HepG2 (cell line): ENCODE data around the gene TARDBP. TPM values are rescaled to one million over a fixed set of nuclear protein-coding genes. Genes with fewer than 3 reads are reported as not detected.
"Not testable (repeated sequence)": the region's sequence is repeated elsewhere in the genome, so short reads cannot be mapped to it uniquely, and the experiment has no call there.

Experiments
- ATAC-seq: fragments of 200-7000 bp; cut with Tn5 transposase; 3 replicates; pipeline ENCODE4 v1.9.1; 2020; ENCODE audit warnings: mild to moderate bottlenecking, moderate library complexity
- BruUV-seq: library from RNA; stranded (reverse); fragments of 400-500 nt; replicated peaks from 2 replicates; lab custom pipeline; 2021; lab: Mats Ljungman, UMichigan
- CTCF ChIA-PET: fragments of 300-600 bp; formaldehyde crosslinking; extraction: SDS; loops from one replicate; lab custom pipeline; 2021; ENCODE audit warnings: low total read pairs, inconsistent platforms, low intra/inter-chr PET ratio; lab: Yijun Ruan, JAX
- POLR2A ChIA-PET: fragments of 350-600 bp; sonication (Branson Sonifier 250); formaldehyde crosslinking; loops from one replicate; lab custom pipeline; 2020; ENCODE audit warnings: antibody characterized with exemption, inconsistent platforms; lab: Yijun Ruan, JAX
- DNase-seq: peaks from one replicate; pipeline ENCODE4 v3.0.0-alpha.2; 2015; ENCODE audit warnings: low spot score
- FAIRE-seq: peaks from 3 replicates; lab custom pipeline; 2011; peaks lifted over from hg19 to GRCh38; lab: Jason Lieb, UNC
- H2AFZ ChIP-seq: one replicate; pipeline ENCODE4 v1.6.1; 2011; ENCODE audit warnings: low read length, inconsistent platforms
- H3K27ac ChIP-seq: fragments of 300-600 bp; 3 replicates; pipeline ENCODE4 v1.8.0; 2011; ENCODE audit warnings: mixed run types, mild to moderate bottlenecking, mixed read lengths, low read length, inconsistent platforms; ENCODE audit not compliant: insufficient read depth; ENCODE audit errors: extremely low read length
- H3K27me3 ChIP-seq, 2 experiments: fragments of 200-600 bp in 1 of 2; 2 replicates in 1 of 2; 3 replicates in 1 of 2; pipeline versions ENCODE4 v1.6.0 to v1.8.0; 2011; ENCODE audit warnings: low read length in 2 of 2, mild to moderate bottlenecking in 2 of 2, moderate library complexity in 2 of 2, inconsistent platforms in 1 of 2; ENCODE audit not compliant: insufficient read depth in 2 of 2, control insufficient read depth in 1 of 2
- H3K36me3 ChIP-seq, 2 experiments: fragments of 200-600 bp in 1 of 2; replicated peaks in 1 of 2; 2 replicates in 1 of 2; 3 replicates in 1 of 2; pipeline versions ENCODE4 v1.5.1 to v1.8.0; 2011; ENCODE audit warnings: low read length in 2 of 2, inconsistent platforms in 1 of 2; ENCODE audit not compliant: insufficient read depth in 2 of 2, control insufficient read depth in 1 of 2
- H3K4me1 ChIP-seq: 2 replicates; pipeline ENCODE4 v1.5.1; 2012; ENCODE audit warnings: low read length, inconsistent platforms; ENCODE audit not compliant: insufficient read depth
- H3K4me2 ChIP-seq: 2 replicates; pipeline ENCODE4 v1.6.0; 2011; ENCODE audit warnings: low read depth, low read length, inconsistent platforms
- H3K4me3 ChIP-seq, 3 experiments: fragments of 200-600 bp in 1 of 3; sonication (generic), shearing (Covaris generic) in 1 of 3; replicated peaks in 1 of 3; 2 replicates each; pipeline ENCODE4 v1.5.1; 2011 to 2016; ENCODE audit warnings: low read length in 3 of 3, inconsistent platforms in 2 of 3, low read depth in 2 of 3, mild to moderate bottlenecking in 2 of 3, control low read depth in 1 of 3, mixed read lengths in 1 of 3; ENCODE audit not compliant: insufficient read depth in 1 of 3
- H3K79me2 ChIP-seq: one replicate; pipeline ENCODE4 v1.6.1; 2011; ENCODE audit warnings: low read length, inconsistent platforms; ENCODE audit not compliant: insufficient read depth
- H3K9ac ChIP-seq: 2 replicates; pipeline ENCODE4 v1.6.0; 2011; ENCODE audit warnings: mild to moderate bottlenecking, low read depth, low read length, inconsistent platforms; ENCODE audit not compliant: insufficient read depth
- H3K9me3 ChIP-seq: 2 replicates; pipeline ENCODE4 v1.5.1; 2012; ENCODE audit warnings: mild to moderate bottlenecking, low read length
- H4K20me1 ChIP-seq: 2 replicates; pipeline ENCODE4 v1.6.0; 2011; ENCODE audit warnings: inconsistent platforms, mild to moderate bottlenecking, low read length, moderate library complexity; ENCODE audit not compliant: insufficient read depth
- IKZF1 ChIP-seq: fragments of 450-650 bp; IDR thresholded peaks from 2 replicates; pipeline ENCODE4 v1.7.1; 2016
- NFATC3 ChIP-seq: sonication (generic); formaldehyde crosslinking; IDR thresholded peaks from 2 replicates; pipeline ENCODE4 v1.5.1; 2020; ENCODE audit warnings: mild to moderate bottlenecking, missing genetic modification reagents
- NR2C2 ChIP-seq: sonication (generic); formaldehyde crosslinking; IDR thresholded peaks from 2 replicates; pipeline ENCODE4 v1.4.0; 2020; ENCODE audit warnings: missing genetic modification reagents, mild to moderate bottlenecking, moderate library complexity, borderline replicate concordance
- NR2F1 ChIP-seq, 2 experiments: fragments of 450-650 bp in 1 of 2; formaldehyde crosslinking in 1 of 2; IDR thresholded peaks; 2 replicates each; pipeline versions ENCODE4 v1.5.0 to v1.6.1; 2016 to 2020; ENCODE audit warnings: mild to moderate bottlenecking in 1 of 2, missing compliant biosample characterization in 1 of 2, missing genetic modification reagents in 1 of 2, moderate library complexity in 1 of 2
- NR2F6 ChIP-seq, 2 experiments: IDR thresholded peaks; 2 replicates each; pipeline ENCODE4 v1.6.1; 2016; ENCODE audit warnings: antibody characterized with exemption in 1 of 2, mild to moderate bottlenecking in 1 of 2
- SOX13 ChIP-seq, 3 experiments: fragments of 450-650 bp in 1 of 3; sonication (generic) in 1 of 3; formaldehyde crosslinking in 1 of 3; IDR thresholded peaks in 2 of 3; conservative IDR thresholded peaks in 1 of 3; 2 replicates each; pipeline versions ENCODE4 v1.5.0 to v1.6.1; 2016 to 2020; ENCODE audit warnings: antibody characterized with exemption in 1 of 3, mild to moderate bottlenecking in 1 of 3, missing compliant biosample characterization in 1 of 3, missing genetic modification reagents in 1 of 3, moderate library complexity in 1 of 3
- SOX6 ChIP-seq, 2 experiments: fragments of 450-650 bp in 1 of 2; sonication (generic) in 1 of 2; formaldehyde crosslinking in 1 of 2; IDR thresholded peaks; 2 replicates each; pipeline versions ENCODE4 v1.4.0 to v1.6.1; 2017 to 2020; ENCODE audit warnings: antibody characterized with exemption in 1 of 2, mild to moderate bottlenecking in 1 of 2, missing genetic modification reagents in 1 of 2
- YEATS2 ChIP-seq: sonication (generic); formaldehyde crosslinking; IDR thresholded peaks from 2 replicates; pipeline ENCODE4 v1.4.0; 2020; ENCODE audit warnings: missing genetic modification reagents, borderline replicate concordance
- WGBS: methylation state at CpG from one replicate; pipeline ENCODE4 v1.1.6; 2017; ENCODE audit warnings: low lambda C conversion rate; 5-methylcytosine and 5-hydroxymethylcytosine counted together
- in situ Hi-C: cut with HindIII; loops from 2 replicates; pipeline ENCODE4 v1.10.0; 2017; ENCODE audit warnings: low pct_unique_long_range_greater_than_20kb; ENCODE audit not compliant: extremely low pct_ligation_motif_present
- intact Hi-C: fragments of 100-400 bp; cut with micrococcal nuclease; formaldehyde crosslinking; loops from one replicate; pipeline ENCODE4 v1.10.0; 2022; ENCODE audit not compliant: unreplicated experiment
- polyA plus RNA-seq, 8 experiments: library from polyadenylated mRNA; depleted of rRNA in 3 of 8; stranded (reverse) in 7 of 8; unstranded in 1 of 8; fragments of >200 nt; fragmentation: Illumina TruSeq in 4 of 8; extraction: Trizol in 4 of 8; gene quantifications; 2 replicates each; pipeline versions ENCODE4 v1.2.1 to v1.2.3, GENCODE V29; 2011 to 2016; ENCODE audit warnings: low read depth in 4 of 8, missing spikeins in 1 of 8, mixed read lengths in 1 of 8; ENCODE audit not compliant: insufficient read depth in 1 of 8
- total RNA-seq, 5 experiments: library from RNA; depleted of rRNA; stranded (reverse); fragments of >200 nt; fragmentation: Illumina TruSeq; extraction: Trizol; gene quantifications; 2 replicates each; pipeline ENCODE4 v1.2.3, GENCODE V29; 2016; ENCODE audit warnings: low read depth in 1 of 5
- TF ChIP-seq, protein P1 (sequence below): sonication (generic); formaldehyde crosslinking; IDR thresholded peaks from 2 replicates; pipeline ENCODE4 v1.4.0; 2020; ENCODE audit warnings: missing genetic modification reagents, mild to moderate bottlenecking, borderline replicate concordance

TARDBP gene
- total and polyA plus RNA-seq, 2 of the 13 experiments (the other 11 are each of a cell fraction or from before 2014, with no cell fraction given), result 62.4 to 93.0 TPM

DNA sequence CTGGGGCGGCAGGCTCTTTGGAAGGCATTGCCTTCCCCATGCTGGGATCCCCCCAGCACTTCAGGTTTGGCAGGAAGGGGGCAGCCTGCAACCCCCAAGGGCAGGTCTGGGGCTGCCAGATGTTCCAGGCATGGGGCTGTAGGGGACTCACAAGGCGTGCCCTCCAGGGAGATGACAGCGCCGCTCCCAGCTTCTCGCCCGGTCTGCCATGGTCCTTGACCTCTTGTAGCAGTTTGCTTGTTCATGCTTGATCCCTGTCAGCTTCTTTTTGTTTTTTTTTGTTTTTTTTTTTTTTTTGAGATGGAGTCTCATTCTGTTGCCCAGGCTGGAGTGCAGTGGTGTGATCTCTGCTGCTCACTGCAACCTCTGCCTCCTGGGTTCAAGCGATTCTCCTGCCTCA, 21.6 kb upstream of the TARDBP start:
- Histone ChIP-seq H3K36me3 (no peaks in the 10 kb centered on the region), H3K4me1 (no peaks in the 10 kb centered on the region; the same call in 1 of the 2 replicates), H3K27ac (no peak overlapping the region), H4K20me1 (no peaks in the 10 kb centered on the region), H3K4me2 (no peak overlapping the region), H3K9ac (no peak overlapping the region), H3K27me3 (peaks cover 0 to 8% of the 10 kb centered on the region in 2 experiments; a peak in 4 of 5 replicates), H2AFZ (no peak overlapping the region), H3K4me3 (no peak overlapping the region), H3K79me2 (no peaks in the 10 kb centered on the region), H3K9me3 (no peaks in the 10 kb centered on the region)
- ChIA-PET CTCF (no interaction called here), POLR2A (no interaction called here)
- in situ Hi-C loops, result no loop called here
- intact Hi-C loops, result no loop called here
- ATAC-seq, result peak; percentile 67
- DNase-seq, result no peak
- WGBS, result 23% methylated on average over 7 of the region's 7 CpGs
- FAIRE-seq, result no peak
- BruUV-seq, result no TSS peak
- TF ChIP-seq, protein P1, sequence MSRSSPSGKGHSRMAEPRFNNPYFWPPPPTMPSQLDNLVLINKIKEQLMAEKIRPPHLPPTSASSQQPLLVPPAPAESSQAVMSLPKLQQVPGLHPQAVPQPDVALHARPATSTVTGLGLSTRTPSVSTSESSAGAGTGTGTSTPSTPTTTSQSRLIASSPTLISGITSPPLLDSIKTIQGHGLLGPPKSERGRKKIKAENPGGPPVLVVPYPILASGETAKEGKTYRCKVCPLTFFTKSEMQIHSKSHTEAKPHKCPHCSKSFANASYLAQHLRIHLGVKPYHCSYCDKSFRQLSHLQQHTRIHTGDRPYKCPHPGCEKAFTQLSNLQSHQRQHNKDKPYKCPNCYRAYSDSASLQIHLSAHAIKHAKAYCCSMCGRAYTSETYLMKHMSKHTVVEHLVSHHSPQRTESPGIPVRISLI, result peak; percentile 71; the same call in 1 of the 2 replicates
- TF ChIP-seq NR2C2 (CRISPR knock-in tag) (no peak), NR2F1 (CRISPR knock-in tag; IDR thresholded peaks at IDR 0.05) (0 out of 4 replicates have a peak, but pooled peaks of 1 of the 2 experiments have one; percentile 14), SOX6 (IDR thresholded peaks at IDR 0.05) (no peak), SOX6 (CRISPR knock-in tag; IDR thresholded peaks at IDR 0.05) (peak; percentile 26; the same call in 1 of the 2 replicates), SOX13 (IDR thresholded peaks at IDR 0.05) (no peak), SOX13 (CRISPR knock-in tag; conservative IDR thresholded peaks at IDR 0.05 in 1 of 2, IDR thresholded peaks at IDR 0.05 in 1 of 2) (0 out of 4 replicates have a peak, but pooled peaks of 1 of the 2 experiments have one; percentile 26), NFATC3 (CRISPR knock-in tag) (no peak), YEATS2 (CRISPR knock-in tag) (no peak), IKZF1 (no peak), NR2F6 (IDR thresholded peaks at IDR 0.05) (peak; percentile 42), NR2F6 (CRISPR knock-in tag; IDR thresholded peaks at IDR 0.05) (no peak; the same call in 1 of the 2 replicates)

DNA sequence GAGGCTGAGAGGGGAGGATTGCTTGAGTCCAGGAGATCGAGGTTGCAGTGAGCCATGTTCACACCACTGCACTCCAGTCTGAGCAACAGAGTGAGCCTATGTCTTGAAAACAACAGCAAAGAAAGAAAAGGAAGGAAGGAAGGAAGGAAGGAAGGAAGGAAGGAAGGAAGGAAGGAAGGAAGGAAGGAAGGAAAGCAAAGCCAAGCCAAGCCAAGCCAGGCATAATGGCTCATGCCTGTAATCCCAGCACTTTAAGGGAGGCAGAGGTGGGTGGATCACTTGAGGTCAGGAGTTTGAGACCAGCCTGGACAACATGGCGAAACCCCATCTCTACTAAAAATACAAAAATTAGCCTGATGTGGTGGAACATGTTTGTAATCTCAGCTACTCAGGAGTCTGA, 20.4 kb upstream of the TARDBP start:
- DNase-seq, H3K4me3 ChIP-seq, H3K36me3 ChIP-seq, H3K27ac ChIP-seq, H3K9me3 ChIP-seq, POLR2A ChIA-PET, intact Hi-C loops, H3K4me1 ChIP-seq, H2AFZ ChIP-seq, CTCF ChIA-PET, in situ Hi-C loops, FAIRE-seq, ATAC-seq, H3K27me3 ChIP-seq, H3K4me2 ChIP-seq, H3K79me2 ChIP-seq, H3K9ac ChIP-seq, H4K20me1 ChIP-seq, BruUV-seq: not testable (repeated sequence)
- 30% methylated on average over 2 of the region's 2 CpGs for WGBS
